GM12865 (cell line): ENCODE data around the gene C1QTNF12.

Experiments used
- DNase-seq: peaks from one replicate; pipeline ENCODE4 v3.0.0; 2010; ENCODE audit warnings: low read depth
- H3K4me3 ChIP-seq: 2 replicates; pipeline ENCODE4 v1.5.1; 2011; ENCODE audit warnings: mild to moderate bottlenecking, low read depth, low read length, control low read depth
- CTCF ChIP-seq: IDR thresholded peaks from 2 replicates; pipeline ENCODE4 v1.5.1; 2011; ENCODE audit warnings: low read length, control low read depth, low read depth, inconsistent platforms; ENCODE audit not compliant: insufficient read depth; ENCODE audit errors: missing control alignments

C1QTNF12 gene

GRCh38 chr1:1226566-1227362 lies 19.8 kb downstream of the C1QTNF12 start:
- no peak overlapping the region for H3K4me3 ChIP-seq
- no peak for DNase-seq
- no peak for TF ChIP-seq CTCF

GRCh38 chr1:1225913-1226312 lies 20.6 kb downstream of the C1QTNF12 start:
- DNase-seq: no peak
- TF ChIP-seq CTCF: no peak
- H3K4me3 ChIP-seq: no peak overlapping the region

- no peak for DNase-seq
- no peak for TF ChIP-seq CTCF
- H3K4me3 ChIP-seq: no peak overlapping the region
Observed at GRCh38 chr1:1225238-1225845, 21.2 kb downstream of the C1QTNF12 start.

GRCh38 chr1:1223891-1224290 lies 22.6 kb downstream of the C1QTNF12 start:
- no peak for DNase-seq
- no peak overlapping the region for H3K4me3 ChIP-seq
- no peak for TF ChIP-seq CTCF

- no peak for TF ChIP-seq CTCF
- no peak overlapping the region for H3K4me3 ChIP-seq
- no peak for DNase-seq
Observed at GRCh38 chr1:1223321-1223720, 23.2 kb downstream of the C1QTNF12 start.

- DNase-seq: no peak
- no peak for TF ChIP-seq CTCF
Observed at GRCh38 chr1:1222575-1223225, 23.8 kb downstream of the C1QTNF12 start.

More at GRCh38 chr1:1222575-1223225, 23.8 kb downstream of the C1QTNF12 start:
- no peak overlapping the region for H3K4me3 ChIP-seq
